ENCODE results near the gene SYT12. TPM values are rescaled to one million over a fixed set of nuclear protein-coding genes. Genes with fewer than 3 reads are reported as not detected.

The SYT12 gene
- polyA plus RNA-seq, 1 of the 3 experiments (the other 2 are of a cell fraction), result 0.61 TPM

DNA sequence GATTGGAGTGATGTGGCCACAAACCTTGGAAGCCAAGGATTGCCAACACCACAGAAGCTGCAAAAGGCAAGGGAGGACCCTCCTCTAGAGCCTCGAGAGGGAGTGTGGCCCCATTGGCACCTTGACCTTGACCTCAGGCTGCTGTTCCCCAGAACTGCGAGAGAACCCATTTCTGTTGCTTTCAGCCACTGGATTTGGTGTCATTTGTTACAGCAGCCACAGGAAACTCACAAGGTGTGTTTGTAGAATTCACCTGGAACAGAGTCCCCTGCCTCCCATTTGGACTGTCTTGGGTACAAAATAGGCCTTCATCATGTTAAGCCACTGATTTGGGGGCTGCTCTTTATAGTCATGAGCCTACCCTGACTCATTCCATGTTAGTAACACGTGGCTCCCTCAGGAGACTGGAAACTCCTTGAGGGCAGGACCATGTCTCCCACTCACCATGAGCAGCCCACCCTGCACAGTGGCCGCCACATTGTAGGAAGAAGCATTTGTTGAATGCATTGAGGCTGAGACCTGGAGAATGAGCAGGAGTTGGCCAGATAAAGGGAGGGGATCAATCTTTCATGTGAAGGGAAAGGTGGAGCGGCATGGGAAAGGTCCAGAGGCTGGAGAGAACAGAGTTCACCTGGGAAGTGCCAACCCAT lies 39.5 kb upstream of the SYT12 start:
- H3K4me3 ChIP-seq (ENCODE audit: low read depth in 2 of 2, low read length in 1 of 2), result no peak overlapping the region
- H3F3A ChIP-seq (replicated peaks; ENCODE audit: insufficient read depth), result no peaks in the 10 kb centered on the region
- H3K9me2 ChIP-seq, result no peaks in the 10 kb centered on the region
- H3K27me3 ChIP-seq (ENCODE audit: insufficient read depth), result no peaks in the 10 kb centered on the region
- no peak overlapping the region for H2AFZ ChIP-seq (ENCODE audit: low read depth)
- no peak overlapping the region for H3K27ac ChIP-seq (ENCODE audit: low read depth in 2 of 2, low read length in 1 of 2)
- no peak overlapping the region for H3K9ac ChIP-seq
- H3K4me1 ChIP-seq (ENCODE audit: control insufficient read depth in 1 of 2, insufficient read depth in 2 of 2, low read depth in 1 of 2, low read length in 1 of 2), result peaks cover 9 to 13% of the 10 kb centered on the region in 2 experiments; a peak in 2 of 4 replicates
- no peaks in the 10 kb centered on the region for H4K20me1 ChIP-seq (ENCODE audit: insufficient read depth)
- H3K4me2 ChIP-seq, result 0 out of 2 replicates have a peak overlapping the region, but pooled peaks have one; percentile 5
- ChIA-PET POLR2A (no interaction called here), CTCF (interaction anchor here (3.4 kb wide), 1 partner anchor 7 kb away, joined by 20 read pairs; no protein-coding TSS in a partner anchor)
- H3K79me2 ChIP-seq (ENCODE audit: insufficient read depth), result no peaks in the 10 kb centered on the region
- 89% methylated on average over 3 of the region's 5 CpGs for WGBS (ENCODE audit: low lambda C conversion rate)
- DNase-seq, result no peak
- TF ChIP-seq GABPA (IDR thresholded peaks at IDR 0.05; ENCODE audit: low read depth), result no peak
- H3K36me3 ChIP-seq (replicated peaks in 1 of 2; ENCODE audit: control insufficient read depth in 1 of 2, insufficient read depth in 2 of 2, low read length in 1 of 2), result no peaks in the 10 kb centered on the region
- H3K9me3 ChIP-seq, result no peaks in the 10 kb centered on the region

DNA sequence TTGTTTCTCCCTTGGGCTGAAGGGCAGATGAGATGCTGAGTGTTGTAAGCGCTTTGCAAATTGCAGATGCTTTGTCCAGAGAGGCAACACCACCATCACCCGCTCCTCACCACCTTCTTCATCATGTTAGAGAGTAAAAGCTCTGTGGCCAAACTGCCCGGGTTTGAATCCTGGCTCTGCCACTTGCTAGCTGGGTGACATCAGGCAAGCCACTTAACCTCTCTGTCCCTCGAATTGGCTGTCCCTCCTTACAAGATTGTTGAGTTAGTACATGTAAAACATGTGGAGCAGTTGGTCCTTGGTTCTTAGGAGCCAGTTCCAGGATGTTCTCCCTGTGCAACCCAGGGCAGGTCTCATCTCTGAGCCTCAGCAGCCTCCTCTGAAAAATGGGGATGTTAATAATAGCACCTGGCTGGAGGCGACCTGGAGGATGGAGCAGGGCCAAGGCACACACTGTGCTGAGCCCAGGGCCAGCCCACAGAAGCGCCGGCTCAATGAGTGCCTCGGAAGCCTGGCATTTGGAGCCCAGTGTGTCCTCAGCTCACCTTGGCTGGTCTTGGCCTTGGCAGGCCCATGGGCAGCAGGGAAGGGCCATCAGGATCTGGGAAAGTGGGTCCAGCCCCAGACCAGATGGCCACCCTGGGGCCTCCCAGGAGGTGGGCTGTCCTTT lies 37.3 kb upstream of the SYT12 start:
- Histone ChIP-seq H3F3A (replicated peaks; ENCODE audit: insufficient read depth) (no peaks in the 10 kb centered on the region), H3K27me3 (ENCODE audit: insufficient read depth) (no peaks in the 10 kb centered on the region), H3K9me3 (no peaks in the 10 kb centered on the region), H3K4me1 (ENCODE audit: control insufficient read depth in 1 of 2, insufficient read depth in 2 of 2, low read depth in 1 of 2, low read length in 1 of 2) (peaks cover 9 to 13% of the 10 kb centered on the region in 2 experiments; a peak in 2 of 4 replicates), H3K27ac (ENCODE audit: low read depth in 2 of 2, low read length in 1 of 2) (no peak overlapping the region), H3K4me3 (ENCODE audit: low read depth in 2 of 2, low read length in 1 of 2) (no peak overlapping the region), H2AFZ (ENCODE audit: low read depth) (no peak overlapping the region), H3K9ac (no peak overlapping the region), H3K79me2 (ENCODE audit: insufficient read depth) (no peaks in the 10 kb centered on the region), H4K20me1 (ENCODE audit: insufficient read depth) (no peaks in the 10 kb centered on the region), H3K36me3 (replicated peaks in 1 of 2; ENCODE audit: control insufficient read depth in 1 of 2, insufficient read depth in 2 of 2, low read length in 1 of 2) (no peaks in the 10 kb centered on the region), H3K4me2 (no peak overlapping the region), H3K9me2 (no peaks in the 10 kb centered on the region)
- ChIA-PET CTCF (interaction anchor here (1.1 to 3.4 kb wide), 2 partner anchors 10 to 36 kb away, joined by 3 to 20 read pairs; no protein-coding TSS in a partner anchor), POLR2A (no interaction called here)
- TF ChIP-seq TAF1 (IDR thresholded peaks at IDR 0.05; ENCODE audit: borderline replicate concordance, low read depth, low read length) (no peak), CHD2 (IDR thresholded peaks at IDR 0.05; ENCODE audit: low read length, partially characterized antibody) (no peak), NFIC (IDR thresholded peaks at IDR 0.05; ENCODE audit: borderline replicate concordance) (no peak), SIN3A (IDR thresholded peaks at IDR 0.05; ENCODE audit: borderline replicate concordance, low read depth, low read length) (no peak), RCOR1 (IDR thresholded peaks at IDR 0.05; ENCODE audit: low read length) (no peak), NRF1 (IDR thresholded peaks at IDR 0.05; ENCODE audit: low read depth, low read length) (no peak), FOXM1 (IDR thresholded peaks at IDR 0.05; ENCODE audit: low read depth) (no peak), MEF2A (IDR thresholded peaks at IDR 0.05; ENCODE audit: borderline replicate concordance, low read depth) (no peak), TCF12 (IDR thresholded peaks at IDR 0.05) (no peak), RAD21 (IDR thresholded peaks at IDR 0.05; ENCODE audit: low read length) (no peak), FOXJ3 (CRISPR knock-in tag; IDR thresholded peaks at IDR 0.05) (no peak)
- TF ChIP-seq, protein P1, sequence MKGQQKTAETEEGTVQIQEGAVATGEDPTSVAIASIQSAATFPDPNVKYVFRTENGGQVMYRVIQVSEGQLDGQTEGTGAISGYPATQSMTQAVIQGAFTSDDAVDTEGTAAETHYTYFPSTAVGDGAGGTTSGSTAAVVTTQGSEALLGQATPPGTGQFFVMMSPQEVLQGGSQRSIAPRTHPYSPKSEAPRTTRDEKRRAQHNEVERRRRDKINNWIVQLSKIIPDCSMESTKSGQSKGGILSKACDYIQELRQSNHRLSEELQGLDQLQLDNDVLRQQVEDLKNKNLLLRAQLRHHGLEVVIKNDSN (IDR thresholded peaks at IDR 0.05; ENCODE audit: borderline replicate concordance, low read depth), result no peak
- TF ChIP-seq, protein P2, sequence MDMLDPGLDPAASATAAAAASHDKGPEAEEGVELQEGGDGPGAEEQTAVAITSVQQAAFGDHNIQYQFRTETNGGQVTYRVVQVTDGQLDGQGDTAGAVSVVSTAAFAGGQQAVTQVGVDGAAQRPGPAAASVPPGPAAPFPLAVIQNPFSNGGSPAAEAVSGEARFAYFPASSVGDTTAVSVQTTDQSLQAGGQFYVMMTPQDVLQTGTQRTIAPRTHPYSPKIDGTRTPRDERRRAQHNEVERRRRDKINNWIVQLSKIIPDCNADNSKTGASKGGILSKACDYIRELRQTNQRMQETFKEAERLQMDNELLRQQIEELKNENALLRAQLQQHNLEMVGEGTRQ (IDR thresholded peaks at IDR 0.05; ENCODE audit: borderline replicate concordance, low read depth, low read length), result no peak
- TF ChIP-seq, protein P3, sequence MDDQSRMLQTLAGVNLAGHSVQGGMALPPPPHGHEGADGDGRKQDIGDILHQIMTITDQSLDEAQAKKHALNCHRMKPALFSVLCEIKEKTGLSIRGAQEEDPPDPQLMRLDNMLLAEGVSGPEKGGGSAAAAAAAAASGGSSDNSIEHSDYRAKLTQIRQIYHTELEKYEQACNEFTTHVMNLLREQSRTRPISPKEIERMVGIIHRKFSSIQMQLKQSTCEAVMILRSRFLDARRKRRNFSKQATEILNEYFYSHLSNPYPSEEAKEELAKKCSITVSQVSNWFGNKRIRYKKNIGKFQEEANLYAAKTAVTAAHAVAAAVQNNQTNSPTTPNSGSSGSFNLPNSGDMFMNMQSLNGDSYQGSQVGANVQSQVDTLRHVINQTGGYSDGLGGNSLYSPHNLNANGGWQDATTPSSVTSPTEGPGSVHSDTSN (IDR thresholded peaks at IDR 0.05), result no peak
- DNase-seq, result no peak
- 96% methylated on average over 4 of the region's 8 CpGs for WGBS (ENCODE audit: low lambda C conversion rate)
